GM12874 (cell line): ENCODE results near the gene RPS6KL1.

Experiments used
- TF ChIP-seq, protein P1 (sequence below): IDR thresholded peaks from 2 replicates; pipeline ENCODE4 v1.5.1; 2011; ENCODE audit warnings: low read depth, mild to moderate bottlenecking, control low read depth, low read length, moderate library complexity; ENCODE audit not compliant: insufficient read depth

The RPS6KL1 gene

DNA sequence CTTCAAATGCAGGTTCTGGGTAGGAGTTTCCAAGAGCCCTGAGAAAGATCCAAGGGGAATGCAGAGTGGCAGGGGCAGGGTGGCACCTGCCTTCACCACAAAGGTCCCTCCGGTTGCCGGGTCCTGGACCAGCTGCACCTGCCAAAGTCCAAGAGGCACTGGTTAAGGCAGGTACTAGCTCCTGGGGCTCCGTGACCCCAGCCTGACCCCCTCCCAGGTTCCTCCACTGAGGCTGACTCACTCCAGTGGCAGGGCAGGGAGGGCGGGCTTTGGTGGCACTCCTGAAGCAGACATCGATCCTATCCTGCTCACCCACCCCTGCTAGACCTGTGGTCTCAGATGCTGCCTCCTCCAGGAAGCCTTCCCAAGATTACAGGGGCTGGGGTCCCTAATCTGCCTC, 11.4 kb downstream of the RPS6KL1 start:
- TF ChIP-seq, protein P1, sequence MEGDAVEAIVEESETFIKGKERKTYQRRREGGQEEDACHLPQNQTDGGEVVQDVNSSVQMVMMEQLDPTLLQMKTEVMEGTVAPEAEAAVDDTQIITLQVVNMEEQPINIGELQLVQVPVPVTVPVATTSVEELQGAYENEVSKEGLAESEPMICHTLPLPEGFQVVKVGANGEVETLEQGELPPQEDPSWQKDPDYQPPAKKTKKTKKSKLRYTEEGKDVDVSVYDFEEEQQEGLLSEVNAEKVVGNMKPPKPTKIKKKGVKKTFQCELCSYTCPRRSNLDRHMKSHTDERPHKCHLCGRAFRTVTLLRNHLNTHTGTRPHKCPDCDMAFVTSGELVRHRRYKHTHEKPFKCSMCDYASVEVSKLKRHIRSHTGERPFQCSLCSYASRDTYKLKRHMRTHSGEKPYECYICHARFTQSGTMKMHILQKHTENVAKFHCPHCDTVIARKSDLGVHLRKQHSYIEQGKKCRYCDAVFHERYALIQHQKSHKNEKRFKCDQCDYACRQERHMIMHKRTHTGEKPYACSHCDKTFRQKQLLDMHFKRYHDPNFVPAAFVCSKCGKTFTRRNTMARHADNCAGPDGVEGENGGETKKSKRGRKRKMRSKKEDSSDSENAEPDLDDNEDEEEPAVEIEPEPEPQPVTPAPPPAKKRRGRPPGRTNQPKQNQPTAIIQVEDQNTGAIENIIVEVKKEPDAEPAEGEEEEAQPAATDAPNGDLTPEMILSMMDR, result no peak

DNA sequence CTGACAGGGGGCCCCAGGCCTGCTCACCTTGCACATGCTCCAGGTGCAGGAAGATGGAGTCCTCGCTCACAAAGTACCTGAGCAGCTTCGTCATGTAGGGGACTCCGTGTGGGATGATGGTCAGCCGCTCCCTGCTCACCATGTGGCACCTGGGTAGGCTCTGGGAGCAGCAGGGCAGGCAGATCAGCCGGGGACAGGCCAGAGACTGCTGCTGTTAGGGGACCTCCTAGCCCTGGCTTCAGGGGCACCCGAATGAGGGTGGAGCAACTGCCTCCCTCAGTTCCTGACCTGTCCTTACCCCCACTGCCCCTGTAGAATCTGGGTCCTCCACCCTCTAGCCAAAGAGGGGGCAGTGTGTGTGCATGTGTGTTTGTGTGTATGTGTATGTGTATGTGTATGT, 11.8 kb downstream of the RPS6KL1 start:
- TF ChIP-seq, protein P1, result no peak

DNA sequence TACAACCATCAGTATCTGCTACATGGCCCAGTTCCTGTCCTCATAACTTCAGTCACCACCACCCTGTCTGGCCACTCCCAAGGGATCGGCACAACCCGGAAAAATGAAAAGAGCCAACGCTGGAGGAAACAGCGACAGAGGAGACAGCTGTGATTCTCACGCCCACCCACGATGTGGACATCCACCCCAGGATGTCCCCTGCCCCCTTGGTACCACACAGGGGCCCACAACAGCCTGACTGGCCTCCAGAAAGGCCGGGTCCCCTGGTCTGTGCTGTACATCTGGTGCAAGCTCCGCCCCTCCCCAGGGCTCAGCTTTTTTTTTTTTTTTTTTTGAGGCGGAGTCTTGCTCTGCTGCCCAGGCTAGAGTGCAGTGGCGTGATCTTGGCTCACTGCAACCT, 12.5 kb downstream of the RPS6KL1 start:
- TF ChIP-seq, protein P1, result no peak

DNA sequence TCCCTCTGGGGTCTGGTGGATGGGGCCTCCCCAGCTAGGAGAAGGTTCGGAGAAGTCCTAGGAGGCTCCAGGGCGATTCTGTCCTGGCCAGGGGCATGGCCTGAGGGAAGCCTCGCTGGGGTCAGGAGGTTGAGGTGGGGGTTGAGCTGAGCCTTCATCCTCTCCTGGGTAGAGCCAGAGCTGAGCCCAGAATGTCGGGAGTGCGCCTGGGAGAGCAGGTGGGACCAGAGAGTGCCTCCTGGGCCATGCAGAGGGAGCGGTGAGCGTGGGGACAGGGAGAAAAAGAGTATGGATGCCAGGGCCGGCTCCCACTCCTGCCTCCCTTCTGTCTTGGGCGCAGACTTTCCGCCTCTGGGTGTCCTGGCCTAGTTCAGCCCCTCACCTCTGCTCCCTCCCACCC, 13.1 kb downstream of the RPS6KL1 start:
- TF ChIP-seq, protein P1, result no peak

DNA sequence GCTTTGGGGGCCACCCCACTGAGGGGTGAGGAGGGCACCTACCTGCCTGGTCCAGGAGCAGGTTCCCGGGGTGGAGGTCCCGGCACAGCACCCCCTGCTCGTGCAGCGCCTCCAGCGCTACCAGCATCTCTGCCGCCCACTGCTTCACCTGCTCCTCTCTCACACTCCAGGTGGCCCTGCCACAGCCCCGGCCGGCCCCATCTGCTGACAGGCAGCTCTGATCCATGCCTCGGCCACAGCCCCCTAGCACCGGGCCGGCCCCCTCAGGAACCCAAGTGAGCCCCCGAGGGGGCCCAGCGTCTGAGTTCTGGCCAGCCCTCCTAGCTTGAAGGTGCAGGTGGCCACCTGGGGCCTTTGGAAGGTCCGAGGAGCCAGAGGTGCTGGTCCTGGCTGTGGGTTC, 13.6 kb downstream of the RPS6KL1 start:
- TF ChIP-seq, protein P1, result no peak

DNA sequence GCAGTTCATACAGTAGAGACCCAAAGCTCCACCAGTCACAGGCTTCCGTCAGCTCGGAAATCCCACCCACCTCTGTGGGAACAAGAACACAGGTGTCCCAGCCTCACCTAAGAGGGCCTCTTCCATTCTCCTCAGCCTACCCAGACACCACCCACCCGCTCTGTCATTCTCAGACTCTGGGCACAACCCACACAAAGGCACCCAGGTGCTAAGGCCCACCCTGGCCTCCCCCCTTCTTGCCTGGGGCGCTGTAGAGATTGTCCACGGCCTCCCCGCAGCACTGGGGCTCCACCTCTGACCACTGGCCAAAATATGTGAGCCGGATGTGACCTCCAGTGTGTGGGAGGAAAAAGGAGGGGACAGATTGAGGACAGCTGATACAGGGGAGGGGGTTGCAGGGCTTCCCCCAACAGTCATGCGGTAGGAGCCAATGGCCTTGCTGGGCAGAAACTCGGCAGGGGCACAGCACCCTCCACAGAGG, 14.2 kb downstream of the RPS6KL1 start:
- TF ChIP-seq, protein P1, result no peak

DNA sequence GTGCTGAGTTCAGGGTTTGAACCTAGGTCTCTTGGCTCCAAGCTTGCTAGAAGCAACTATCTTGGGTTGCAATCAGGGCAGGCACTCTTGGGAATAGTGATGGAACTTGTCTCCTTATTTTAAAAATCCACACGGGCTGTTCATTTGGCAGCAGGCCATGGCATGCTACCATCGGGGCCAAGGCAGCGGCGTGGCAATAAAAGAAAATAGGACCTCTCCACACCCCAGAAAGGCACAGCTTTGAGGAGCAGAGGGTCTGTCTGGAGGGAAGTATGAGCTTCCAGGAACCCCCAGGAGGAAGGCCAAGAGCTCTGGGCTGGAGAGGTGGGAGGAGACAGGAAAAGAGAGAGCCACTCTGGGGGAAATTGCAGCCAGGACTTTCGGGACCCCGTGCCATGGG, 15.3 kb downstream of the RPS6KL1 start:
- TF ChIP-seq, protein P1, result no peak
